ENCODE measurements around the gene DSG3. TPM values are rescaled to one million over a fixed set of nuclear protein-coding genes. Genes with fewer than 3 reads are reported as not detected.

DSG3 gene
- total and polyA plus RNA-seq, 2 of the 8 experiments (the other 6 are each of a cell fraction or from before 2014, with no cell fraction given): 0.03 to 0.07 TPM

DNA sequence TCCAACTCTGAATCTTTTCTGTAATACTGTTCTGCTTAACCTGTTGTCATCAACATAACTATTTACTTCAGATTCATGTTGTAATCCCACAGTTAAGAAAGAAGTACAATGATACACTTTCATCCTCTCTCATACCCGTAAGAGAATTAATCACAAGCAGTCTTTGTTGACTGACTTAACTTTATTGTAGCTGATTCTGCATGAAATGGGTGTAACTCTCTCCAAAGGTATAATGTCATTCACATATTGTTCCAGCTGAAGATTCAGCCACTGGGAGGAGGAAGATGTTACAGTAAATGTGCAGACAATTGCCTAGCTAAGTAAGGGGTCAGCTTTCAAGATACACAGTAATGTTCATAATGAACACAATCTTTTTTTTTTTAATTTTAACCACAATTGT lies 36.9 kb downstream of the DSG3 start:
- Histone ChIP-seq H3K79me2 (ENCODE audit: control insufficient read depth in 1 of 2, insufficient read depth in 2 of 2, low read length in 2 of 2) (no peaks in the 10 kb centered on the region), H3K36me3 (ENCODE audit: control insufficient read depth in 2 of 4, insufficient read depth in 4 of 4, low read length in 3 of 4) (no peaks in the 10 kb centered on the region), H2BK12ac (ENCODE audit: low read depth, low read length) (no peak overlapping the region), H4K5ac (ENCODE audit: insufficient read length, low read depth, low read length) (no peak overlapping the region), H3K18ac (ENCODE audit: extremely low read depth, low read length) (no peak overlapping the region), H3K9ac (replicated peaks in 1 of 4; ENCODE audit: extremely low read depth in 1 of 4, low read depth in 3 of 4, low read length in 3 of 4) (no peak overlapping the region), H2AK5ac (ENCODE audit: low read depth, low read length) (no peak overlapping the region), H2BK20ac (ENCODE audit: low read length) (no peak overlapping the region), H4K8ac (ENCODE audit: extremely low read depth, insufficient read depth, low read length) (no peak overlapping the region), H3K27ac (ENCODE audit: low read depth, low read length) (no peak overlapping the region), H2BK120ac (replicated peaks; ENCODE audit: low read depth, low read length) (no peak overlapping the region), H3K4me1 (replicated peaks in 1 of 4; ENCODE audit: control insufficient read depth in 3 of 4, insufficient read depth in 4 of 4, low read length in 3 of 4) (no peaks in the 10 kb centered on the region), H3K27me3 (replicated peaks in 1 of 4; ENCODE audit: control insufficient read depth in 3 of 4, extremely low read depth in 1 of 4, insufficient read depth in 3 of 4, low read length in 3 of 4) (no peaks in the 10 kb centered on the region), H2BK15ac (ENCODE audit: low read length) (no peak overlapping the region), H3K23ac (ENCODE audit: insufficient read length) (no peak overlapping the region), H3K23me2 (ENCODE audit: low read depth, low read length) (no peaks in the 10 kb centered on the region), H3K9me3 (ENCODE audit: insufficient read depth in 2 of 2, low read depth in 1 of 2, low read length in 1 of 2) (no peaks in the 10 kb centered on the region), H3K79me1 (ENCODE audit: low read depth, low read length) (no peaks in the 10 kb centered on the region), H3K14ac (ENCODE audit: insufficient read length) (no peak overlapping the region), H4K91ac (replicated peaks; ENCODE audit: insufficient read length, low read length) (no peak overlapping the region), H3K4me3 (ENCODE audit: extremely low read depth in 1 of 4, insufficient read depth in 2 of 4, low read depth in 3 of 4, low read length in 4 of 4) (no peak overlapping the region), H4K20me1 (replicated peaks in 1 of 2; ENCODE audit: control insufficient read depth in 1 of 2, insufficient read depth in 2 of 2, low read length in 2 of 2) (no peaks in the 10 kb centered on the region), H3K4ac (replicated peaks; ENCODE audit: insufficient read length, low read depth, low read length) (no peak overlapping the region), H2BK5ac (ENCODE audit: low read depth, low read length) (no peak overlapping the region), H3K56ac (replicated peaks; ENCODE audit: insufficient read length, low read depth, low read length) (no peak overlapping the region), H2AFZ (ENCODE audit: low read length) (no peak overlapping the region), H3K4me2 (ENCODE audit: insufficient read depth in 1 of 2, low read depth in 2 of 2, low read length in 2 of 2) (no peak overlapping the region)
- no peak for DNase-seq (ENCODE audit: low read depth in 1 of 2, low spot score in 2 of 2)
- FAIRE-seq: no peak
- WGBS, 2 experiments (ENCODE audit: extremely low coverage in 1 of 2, insufficient coverage in 1 of 2, insufficient read length in 1 of 2, insufficient replicate concordance in 2 of 2, low coverage in 1 of 2, low lambda C conversion rate in 2 of 2, missing lambda C conversion rate in 1 of 2): 95% methylated on average over 1 of the region's 1 CpG; no CpG with 5 or more reads in 1 of the 2 experiments
- CTCF ChIA-PET (ENCODE audit: partially characterized antibody): interaction anchor here (0.6 to 0.9 kb wide), 2 partner anchors 61 to 238 kb away, joined by 3 read pairs; no protein-coding TSS in a partner anchor
- POLR2A ChIA-PET (ENCODE audit: partially characterized antibody): interaction anchor here (0.7 to 1.6 kb wide), 2 partner anchors 13 to 35 kb away, joined by 4 to 6 read pairs; no protein-coding TSS in a partner anchor
- TF ChIP-seq CBX8 (IDR thresholded peaks at IDR 0.05; ENCODE audit: borderline replicate concordance, low read depth, low read length) (no peak), SIX5 (IDR thresholded peaks at IDR 0.05; ENCODE audit: low read depth, low read length) (no peak), RXRA (IDR thresholded peaks at IDR 0.05; ENCODE audit: insufficient read depth, low read depth, low read length) (no peak), HDAC2 (IDR thresholded peaks at IDR 0.05; ENCODE audit: borderline replicate concordance in 1 of 2, low read depth in 2 of 2, low read length in 2 of 2) (no peak), SP2 (IDR thresholded peaks at IDR 0.05; ENCODE audit: low read length) (no peak), KDM4A (IDR thresholded peaks at IDR 0.05; ENCODE audit: low read depth, low read length, severe bottlenecking) (no peak), KDM5A (IDR thresholded peaks at IDR 0.05; ENCODE audit: low read length) (no peak), EP300 (IDR thresholded peaks at IDR 0.05; ENCODE audit: borderline replicate concordance in 1 of 2, low read depth in 2 of 2, low read length in 2 of 2) (no peak), GABPA (IDR thresholded peaks at IDR 0.05; ENCODE audit: borderline replicate concordance, insufficient read depth, low read length) (no peak), TAF1 (IDR thresholded peaks at IDR 0.05; ENCODE audit: low read depth, low read length) (no peak), CEBPB (IDR thresholded peaks at IDR 0.05; ENCODE audit: low read depth, low read length) (no peak), SP4 (IDR thresholded peaks at IDR 0.05; ENCODE audit: low read length) (no peak), RNF2 (IDR thresholded peaks at IDR 0.05; ENCODE audit: borderline replicate concordance, low read depth, low read length, missing control alignments, poor library complexity, severe bottlenecking) (no peak)
- TF ChIP-seq, protein P1, sequence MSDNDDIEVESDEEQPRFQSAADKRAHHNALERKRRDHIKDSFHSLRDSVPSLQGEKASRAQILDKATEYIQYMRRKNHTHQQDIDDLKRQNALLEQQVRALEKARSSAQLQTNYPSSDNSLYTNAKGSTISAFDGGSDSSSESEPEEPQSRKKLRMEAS (IDR thresholded peaks at IDR 0.05): no peak

Measured in H1 (cell line).